ENCODE measurements around the gene MAD1L1. TPM values are rescaled to one million over a fixed set of nuclear protein-coding genes. Genes with fewer than 3 reads are reported as not detected.

Gene MAD1L1
- total and polyA plus RNA-seq, 2 of the 4 experiments (the other 2 are of a cell fraction) = 29.0 to 40.9 TPM

DNA sequence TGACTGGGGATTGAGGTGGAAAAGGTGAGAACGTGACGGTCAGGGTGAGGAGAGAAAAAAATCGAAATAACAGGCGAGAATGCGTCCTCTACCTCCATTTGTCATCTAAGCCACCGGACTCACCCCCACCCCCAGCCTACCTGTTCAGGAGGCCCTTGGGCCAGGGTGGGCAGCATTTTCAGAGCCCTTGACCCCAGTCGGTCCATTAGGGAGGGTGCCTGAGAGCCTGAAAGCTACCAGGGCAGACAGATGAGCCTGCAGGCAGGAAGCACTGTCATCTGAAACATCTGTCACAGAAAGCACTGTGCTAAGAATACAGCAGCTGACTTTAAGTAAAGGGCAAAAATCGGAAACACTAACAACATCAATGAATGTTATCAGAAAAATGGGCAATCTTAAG lies 47.0 kb downstream of the MAD1L1 start:
- H3K27ac ChIP-seq (ENCODE audit: insufficient read depth, low read length) = no peak overlapping the region
- no peak overlapping the region for H2BK15ac ChIP-seq (ENCODE audit: low read depth, low read length)
- TF ChIP-seq FOS (IDR thresholded peaks at IDR 0.05; ENCODE audit: low read depth, low read length) = no peak
- no peak overlapping the region for H4K5ac ChIP-seq (ENCODE audit: low read depth, low read length)
- dilution Hi-C loops (cut with HindIII; ENCODE audit: low sequenced_read_pairs, unreplicated experiment) = no loop called here
- no peak overlapping the region for H3K18ac ChIP-seq (ENCODE audit: low read depth, low read length)
- no TSS peak for BruUV-seq (replicated peaks)
- ChIA-PET POLR2A (ENCODE audit: unreplicated experiment) (no interaction called here), CTCF (no interaction called here)
- no peak overlapping the region; a peak in 1 of 4 replicates for H4K8ac ChIP-seq (ENCODE audit: low read depth in 2 of 2, low read length in 2 of 2)
- H2AK9ac ChIP-seq (replicated peaks; ENCODE audit: low read depth, low read length, poor library complexity) = no peak overlapping the region
- intact Hi-C loops (cut with micrococcal nuclease) = no loop called here
- H2AK5ac ChIP-seq (ENCODE audit: low read depth, low read length) = no peak overlapping the region
- H2BK5ac ChIP-seq (ENCODE audit: low read depth, low read length, poor library complexity, severe bottlenecking) = no peak overlapping the region
- H3K4ac ChIP-seq (ENCODE audit: low read depth, low read length) = no peak overlapping the region
- peaks cover 4% of the 10 kb centered on the region for H3K36me3 ChIP-seq (ENCODE audit: control insufficient read depth, insufficient read depth, low read length)
- no peaks in the 10 kb centered on the region for H4K20me1 ChIP-seq (ENCODE audit: insufficient read depth, low read length)
- ATAC-seq (ENCODE audit: low read depth) = no peak
- H3K4me2 ChIP-seq (ENCODE audit: low read depth, low read length) = no peak overlapping the region
- in situ Hi-C loops (cut with MboI; ENCODE audit: low sequenced_read_pairs) = no loop called here
- H3K9me3 ChIP-seq (ENCODE audit: control insufficient read depth, insufficient read depth, low read length) = no peaks in the 10 kb centered on the region; the same call in 1 of the 2 replicates
- H3K9ac ChIP-seq (ENCODE audit: low read depth, low read length) = no peak overlapping the region
- H2BK20ac ChIP-seq (ENCODE audit: low read depth, low read length) = no peak overlapping the region
- no peak overlapping the region for H3K23ac ChIP-seq (ENCODE audit: low read depth, low read length)
- H2AFZ ChIP-seq (replicated peaks; ENCODE audit: low read length, poor library complexity) = no peak overlapping the region
- no peak overlapping the region for H3K4me3 ChIP-seq (ENCODE audit: insufficient read depth, low read depth, low read length)
- no peak overlapping the region for H2BK120ac ChIP-seq (ENCODE audit: low read depth, low read length)
- H3K4me1 ChIP-seq (ENCODE audit: control insufficient read depth, insufficient read depth, low read length) = no peaks in the 10 kb centered on the region
- no peak overlapping the region for H3K14ac ChIP-seq (replicated peaks; ENCODE audit: low read depth, low read length)
- H3K79me1 ChIP-seq (ENCODE audit: low read depth in 1 of 2, low read length in 2 of 2) = peaks cover 16 to 38% of the 10 kb centered on the region in 2 experiments; a peak in 3 of 4 replicates
- WGBS, 2 experiments (ENCODE audit: extremely low coverage in 2 of 2, insufficient read length in 1 of 2) = 67% methylated on average over 1 of the region's 8 CpGs; no CpG with 5 or more reads in 1 of the 2 experiments
- H3K9me1 ChIP-seq (ENCODE audit: insufficient read depth, low read length) = peaks cover 3% of the 10 kb centered on the region; the same call in 1 of the 2 replicates
- no peak overlapping the region for H4K91ac ChIP-seq (ENCODE audit: insufficient read depth, low read depth, low read length)
- H3K27me3 ChIP-seq (ENCODE audit: control insufficient read depth, insufficient read depth, low read length) = no peaks in the 10 kb centered on the region
- DNase-seq = no peak
- no peak overlapping the region for H3K56ac ChIP-seq (ENCODE audit: extremely low read depth, insufficient read depth, low read length)
